OCI-LY1 (cell line): ENCODE measurements around the gene TCERG1L.

Experiments used
- H2AFZ ChIP-seq: fragments of 200-600 bp; sonication (generic), shearing (Covaris generic); 2 replicates; pipeline ENCODE4 v1.6.0; 2014; ENCODE audit warnings: antibody characterized with exemption, mild to moderate bottlenecking, low read length
- H3F3A ChIP-seq: fragments of 200-600 bp; sonication (generic), shearing (Covaris generic); 2 replicates; pipeline ENCODE4 v1.6.0; 2014; ENCODE audit warnings: mild to moderate bottlenecking, antibody characterized with exemption, low read length, moderate library complexity; ENCODE audit not compliant: insufficient read depth
- H3K27ac ChIP-seq: fragments of 200-600 bp; sonication (generic); 2 replicates; pipeline ENCODE4 v1.5.1; 2014; ENCODE audit warnings: low read length, mixed run types, mild to moderate bottlenecking, low read depth; ENCODE audit not compliant: poor library complexity, severe bottlenecking
- H3K27me3 ChIP-seq: fragments of 200-600 bp; sonication (generic); 2 replicates; pipeline ENCODE4 v1.6.0; 2014; ENCODE audit warnings: antibody characterized with exemption, mild to moderate bottlenecking, low read length, moderate library complexity; ENCODE audit not compliant: insufficient read depth
- H3K36me3 ChIP-seq: fragments of 200-600 bp; sonication (generic); 2 replicates; pipeline ENCODE4 v1.6.1; 2014; ENCODE audit warnings: mild to moderate bottlenecking, antibody characterized with exemption, low read length, moderate library complexity, mixed read lengths; ENCODE audit not compliant: insufficient read depth
- H3K4me1 ChIP-seq: fragments of 200-600 bp; sonication (generic); 2 replicates; pipeline ENCODE4 v1.5.1; 2014; ENCODE audit warnings: mild to moderate bottlenecking, low read length, moderate library complexity; ENCODE audit not compliant: insufficient read depth, severe bottlenecking
- H3K4me2 ChIP-seq: fragments of 200-600 bp; sonication (generic), shearing (Covaris generic); 2 replicates; pipeline ENCODE4 v1.6.1; 2014; ENCODE audit warnings: low read length
- H3K4me3 ChIP-seq: fragments of 200-600 bp; sonication (generic); 2 replicates; pipeline ENCODE4 v1.5.1; 2014; ENCODE audit warnings: low read length, low read depth, mild to moderate bottlenecking, mixed read lengths; ENCODE audit not compliant: poor library complexity, severe bottlenecking
- H3K79me2 ChIP-seq: fragments of 200-600 bp; shearing (Covaris generic); 2 replicates; pipeline ENCODE4 v1.6.1; 2016; ENCODE audit warnings: mixed run types, low read length, mixed read lengths; ENCODE audit not compliant: insufficient read depth
- H3K9ac ChIP-seq: fragments of 200-600 bp; sonication (generic), shearing (Covaris generic); 2 replicates; pipeline ENCODE4 v1.6.1; 2014; ENCODE audit warnings: mild to moderate bottlenecking, low read length, mixed read lengths
- H3K9me2 ChIP-seq: fragments of 200-600 bp; sonication (generic), shearing (Covaris generic); 2 replicates; pipeline ENCODE4 v1.6.1; 2014; ENCODE audit warnings: low read depth, mild to moderate bottlenecking, low read length, mixed read lengths
- H3K9me3 ChIP-seq: fragments of 200-600 bp; shearing (Covaris generic); 2 replicates; pipeline ENCODE4 v1.6.1; 2014; ENCODE audit warnings: low read length, mixed read lengths
- H4K20me1 ChIP-seq: fragments of 200-600 bp; sonication (generic), shearing (Covaris generic); 2 replicates; pipeline ENCODE4 v1.6.0; 2016; ENCODE audit warnings: mild to moderate bottlenecking, low read length; ENCODE audit not compliant: insufficient read depth
- EZH2 ChIP-seq: fragments of 200-600 bp; sonication (generic), shearing (Covaris generic); IDR thresholded peaks from 2 replicates; pipeline ENCODE4 v1.8.0; 2017; ENCODE audit warnings: borderline replicate concordance, mixed run types, mild to moderate bottlenecking, antibody characterized with exemption, low read length, moderate library complexity, mixed read lengths
- TF ChIP-seq, protein P1 (sequence below): fragments of 200-600 bp; sonication (generic), shearing (Covaris generic); IDR thresholded peaks from 2 replicates; pipeline ENCODE4 v1.5.1; 2017; ENCODE audit warnings: mild to moderate bottlenecking, antibody characterized with exemption, low read length, moderate library complexity, mixed read lengths

TCERG1L gene

GRCh38 chr10:131215776-131216175 is 95.7 kb downstream of the TCERG1L start:
- Histone ChIP-seq H3K9me2 (no peaks in the 10 kb centered on the region), H3F3A (no peaks in the 10 kb centered on the region), H3K36me3 (no peaks in the 10 kb centered on the region), H2AFZ (no peak overlapping the region), H3K4me1 (no peaks in the 10 kb centered on the region), H3K9ac (no peak overlapping the region), H3K79me2 (no peaks in the 10 kb centered on the region), H3K4me2 (no peak overlapping the region), H4K20me1 (no peaks in the 10 kb centered on the region), H3K27me3 (no peaks in the 10 kb centered on the region), H3K27ac (no peak overlapping the region), H3K9me3 (no peaks in the 10 kb centered on the region), H3K4me3 (no peak overlapping the region)
- TF ChIP-seq, protein P1, sequence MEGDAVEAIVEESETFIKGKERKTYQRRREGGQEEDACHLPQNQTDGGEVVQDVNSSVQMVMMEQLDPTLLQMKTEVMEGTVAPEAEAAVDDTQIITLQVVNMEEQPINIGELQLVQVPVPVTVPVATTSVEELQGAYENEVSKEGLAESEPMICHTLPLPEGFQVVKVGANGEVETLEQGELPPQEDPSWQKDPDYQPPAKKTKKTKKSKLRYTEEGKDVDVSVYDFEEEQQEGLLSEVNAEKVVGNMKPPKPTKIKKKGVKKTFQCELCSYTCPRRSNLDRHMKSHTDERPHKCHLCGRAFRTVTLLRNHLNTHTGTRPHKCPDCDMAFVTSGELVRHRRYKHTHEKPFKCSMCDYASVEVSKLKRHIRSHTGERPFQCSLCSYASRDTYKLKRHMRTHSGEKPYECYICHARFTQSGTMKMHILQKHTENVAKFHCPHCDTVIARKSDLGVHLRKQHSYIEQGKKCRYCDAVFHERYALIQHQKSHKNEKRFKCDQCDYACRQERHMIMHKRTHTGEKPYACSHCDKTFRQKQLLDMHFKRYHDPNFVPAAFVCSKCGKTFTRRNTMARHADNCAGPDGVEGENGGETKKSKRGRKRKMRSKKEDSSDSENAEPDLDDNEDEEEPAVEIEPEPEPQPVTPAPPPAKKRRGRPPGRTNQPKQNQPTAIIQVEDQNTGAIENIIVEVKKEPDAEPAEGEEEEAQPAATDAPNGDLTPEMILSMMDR: no peak
- TF ChIP-seq EZH2: no peak

DNA sequence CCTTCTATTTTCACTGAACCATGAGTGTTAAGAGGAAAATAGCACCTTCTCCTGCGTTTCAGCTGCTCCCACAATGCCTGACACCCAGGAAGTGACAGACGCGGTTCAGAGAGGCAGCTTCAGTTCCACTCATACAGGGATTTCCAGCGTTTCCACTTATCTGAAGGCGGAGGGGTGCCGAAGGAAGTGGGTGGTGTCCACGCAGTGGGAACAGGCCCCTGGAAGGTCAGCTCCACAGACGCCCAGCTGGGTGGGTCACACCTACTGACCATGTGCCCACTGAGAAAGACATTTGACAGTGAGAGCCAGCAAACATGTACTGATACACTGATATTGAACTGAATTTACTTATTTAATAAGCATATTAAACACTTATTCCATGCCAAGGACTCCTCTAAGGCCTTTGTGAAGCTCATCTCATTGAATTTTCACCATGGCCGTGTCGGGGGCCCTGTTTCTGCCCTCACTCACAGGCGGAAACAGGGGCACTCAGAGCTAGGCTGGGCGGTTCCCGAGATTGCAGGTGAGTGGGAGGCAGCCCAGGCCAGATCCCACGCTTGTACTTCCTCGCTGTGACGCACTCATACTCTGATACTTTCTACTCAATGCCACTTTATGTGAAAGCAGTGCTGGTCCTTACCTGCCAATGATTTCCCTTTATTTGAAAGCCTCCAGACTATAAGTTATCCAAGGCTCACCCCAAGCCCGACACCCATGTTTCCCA is 96.8 kb downstream of the TCERG1L start:
- H3K4me2 ChIP-seq: no peak overlapping the region
- no peaks in the 10 kb centered on the region for H3K27me3 ChIP-seq
- TF ChIP-seq, protein P1: no peak
- no peak for TF ChIP-seq EZH2
- H3K27ac ChIP-seq: no peak overlapping the region
- no peak overlapping the region for H3K4me3 ChIP-seq
- no peaks in the 10 kb centered on the region for H3K79me2 ChIP-seq
- H4K20me1 ChIP-seq: no peaks in the 10 kb centered on the region
- no peaks in the 10 kb centered on the region for H3K4me1 ChIP-seq
- H3K9ac ChIP-seq: no peak overlapping the region
- no peaks in the 10 kb centered on the region for H3K9me2 ChIP-seq
- H3K9me3 ChIP-seq: no peaks in the 10 kb centered on the region
- H2AFZ ChIP-seq: no peak overlapping the region
- H3K36me3 ChIP-seq: no peaks in the 10 kb centered on the region
- no peaks in the 10 kb centered on the region for H3F3A ChIP-seq

GRCh38 chr10:131213741-131214505 is 97.6 kb downstream of the TCERG1L start:
- Histone ChIP-seq H3K27me3 (no peaks in the 10 kb centered on the region), H3K36me3 (no peaks in the 10 kb centered on the region), H2AFZ (no peak overlapping the region), H3K9me2 (no peaks in the 10 kb centered on the region), H3K4me1 (no peaks in the 10 kb centered on the region), H3K4me3 (no peak overlapping the region), H3K27ac (no peak overlapping the region), H4K20me1 (no peaks in the 10 kb centered on the region), H3F3A (no peaks in the 10 kb centered on the region), H3K9ac (no peak overlapping the region), H3K9me3 (no peaks in the 10 kb centered on the region), H3K4me2 (no peak overlapping the region), H3K79me2 (no peaks in the 10 kb centered on the region)
- no peak for TF ChIP-seq EZH2
- TF ChIP-seq, protein P1: no peak
